Mesothelial cell of epicardium (in vitro differentiated cells): Measurements from ENCODE around the gene KRT8. TPM values are rescaled to one million over a fixed set of nuclear protein-coding genes. Genes with fewer than 3 reads are reported as not detected.

ENCODE experiments used
- DNase-seq, 2 experiments: peaks; one replicate each; pipeline ENCODE4 v3.0.0; 2021; ENCODE audit warnings: low spot score in 2 of 2; ENCODE audit not compliant: unreplicated experiment in 2 of 2
- H3K27ac Mint-ChIP-seq: 2 replicates; pipeline ENCODE4 v1.8.0; 2021; ENCODE audit warnings: mixed read lengths
- H3K27me3 Mint-ChIP-seq: 2 replicates; pipeline ENCODE4 v1.8.0; 2021; ENCODE audit warnings: low read depth, mixed read lengths
- H3K36me3 Mint-ChIP-seq: 2 replicates; pipeline ENCODE4 v1.8.0; 2021; ENCODE audit warnings: mixed read lengths
- H3K4me1 Mint-ChIP-seq: 2 replicates; pipeline ENCODE4 v1.8.0; 2021; ENCODE audit warnings: mixed read lengths
- H3K4me3 Mint-ChIP-seq: 2 replicates; pipeline ENCODE4 v1.8.0; 2021; ENCODE audit warnings: mild to moderate bottlenecking, moderate library complexity, mixed read lengths
- H3K9me3 Mint-ChIP-seq: 2 replicates; pipeline ENCODE4 v1.8.0; 2021; ENCODE audit warnings: mixed read lengths
- total RNA-seq: library from RNA; stranded (reverse); gene quantifications from 3 replicates; pipeline ENCODE4 v1.2.1, GENCODE V29; 2021
- TF ChIP-seq, protein P1 (sequence below): fragments of 200-600 bp; sonication (generic); IDR thresholded peaks from one replicate; pipeline ENCODE4 v1.5.0; 2021; ENCODE audit warnings: antibody characterized with exemption; ENCODE audit not compliant: unreplicated experiment

The KRT8 gene
- total RNA-seq, 1 donor from 2014 or later: 1,131 TPM

DNA sequence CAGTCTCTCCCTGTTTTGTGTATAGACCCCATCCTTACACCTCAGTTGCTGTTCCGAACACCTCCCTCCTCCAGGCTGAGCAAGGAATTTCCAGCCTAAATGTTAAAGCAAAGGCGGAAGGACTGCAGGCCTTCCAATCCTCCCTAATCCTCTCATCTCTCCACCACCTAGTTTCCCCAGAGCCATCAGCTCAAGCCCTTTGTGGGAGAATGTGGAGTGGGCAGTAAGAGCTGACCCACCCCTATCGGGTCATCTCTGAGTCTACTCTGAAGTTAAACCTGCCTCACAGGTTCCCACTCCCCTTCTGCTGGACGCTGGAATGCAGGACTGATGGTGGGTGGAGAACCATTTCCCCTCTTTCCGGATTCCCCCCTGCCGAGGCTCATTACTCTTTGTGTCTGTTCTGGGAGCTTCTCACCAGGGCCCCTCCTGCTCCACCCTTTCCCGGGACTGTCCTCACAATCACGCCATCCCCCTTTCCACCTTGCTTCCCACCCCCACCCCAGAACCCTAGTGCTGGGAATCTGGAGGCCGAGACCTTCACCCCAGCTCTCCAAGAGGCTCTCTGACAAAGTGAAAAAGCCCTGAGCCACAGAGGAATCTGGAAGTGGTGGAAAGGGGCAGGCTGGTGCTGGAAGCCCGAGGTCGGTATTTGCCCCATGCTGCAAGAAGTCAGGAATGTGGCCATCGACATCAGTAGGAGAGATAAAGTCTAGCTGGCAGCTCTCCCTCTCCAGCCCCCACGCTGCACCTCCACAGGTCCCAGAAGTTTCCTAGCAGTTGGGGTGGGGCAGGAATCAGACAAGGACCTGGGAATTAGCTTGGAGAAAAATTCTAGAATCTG lies 40.7 kb upstream of the KRT8 start:
- H3K27me3 Mint-ChIP-seq: no peaks in the 10 kb centered on the region
- DNase-seq: no peak
- peak overlapping the region; percentile 32 for H3K4me3 Mint-ChIP-seq
- H3K27ac Mint-ChIP-seq: peak overlapping the region; percentile 99
- TF ChIP-seq, protein P1, sequence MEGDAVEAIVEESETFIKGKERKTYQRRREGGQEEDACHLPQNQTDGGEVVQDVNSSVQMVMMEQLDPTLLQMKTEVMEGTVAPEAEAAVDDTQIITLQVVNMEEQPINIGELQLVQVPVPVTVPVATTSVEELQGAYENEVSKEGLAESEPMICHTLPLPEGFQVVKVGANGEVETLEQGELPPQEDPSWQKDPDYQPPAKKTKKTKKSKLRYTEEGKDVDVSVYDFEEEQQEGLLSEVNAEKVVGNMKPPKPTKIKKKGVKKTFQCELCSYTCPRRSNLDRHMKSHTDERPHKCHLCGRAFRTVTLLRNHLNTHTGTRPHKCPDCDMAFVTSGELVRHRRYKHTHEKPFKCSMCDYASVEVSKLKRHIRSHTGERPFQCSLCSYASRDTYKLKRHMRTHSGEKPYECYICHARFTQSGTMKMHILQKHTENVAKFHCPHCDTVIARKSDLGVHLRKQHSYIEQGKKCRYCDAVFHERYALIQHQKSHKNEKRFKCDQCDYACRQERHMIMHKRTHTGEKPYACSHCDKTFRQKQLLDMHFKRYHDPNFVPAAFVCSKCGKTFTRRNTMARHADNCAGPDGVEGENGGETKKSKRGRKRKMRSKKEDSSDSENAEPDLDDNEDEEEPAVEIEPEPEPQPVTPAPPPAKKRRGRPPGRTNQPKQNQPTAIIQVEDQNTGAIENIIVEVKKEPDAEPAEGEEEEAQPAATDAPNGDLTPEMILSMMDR: no peak
- peaks cover 75% of the 10 kb centered on the region for H3K4me1 Mint-ChIP-seq
- H3K9me3 Mint-ChIP-seq: no peaks in the 10 kb centered on the region
- peaks cover 5% of the 10 kb centered on the region for H3K36me3 Mint-ChIP-seq

DNA sequence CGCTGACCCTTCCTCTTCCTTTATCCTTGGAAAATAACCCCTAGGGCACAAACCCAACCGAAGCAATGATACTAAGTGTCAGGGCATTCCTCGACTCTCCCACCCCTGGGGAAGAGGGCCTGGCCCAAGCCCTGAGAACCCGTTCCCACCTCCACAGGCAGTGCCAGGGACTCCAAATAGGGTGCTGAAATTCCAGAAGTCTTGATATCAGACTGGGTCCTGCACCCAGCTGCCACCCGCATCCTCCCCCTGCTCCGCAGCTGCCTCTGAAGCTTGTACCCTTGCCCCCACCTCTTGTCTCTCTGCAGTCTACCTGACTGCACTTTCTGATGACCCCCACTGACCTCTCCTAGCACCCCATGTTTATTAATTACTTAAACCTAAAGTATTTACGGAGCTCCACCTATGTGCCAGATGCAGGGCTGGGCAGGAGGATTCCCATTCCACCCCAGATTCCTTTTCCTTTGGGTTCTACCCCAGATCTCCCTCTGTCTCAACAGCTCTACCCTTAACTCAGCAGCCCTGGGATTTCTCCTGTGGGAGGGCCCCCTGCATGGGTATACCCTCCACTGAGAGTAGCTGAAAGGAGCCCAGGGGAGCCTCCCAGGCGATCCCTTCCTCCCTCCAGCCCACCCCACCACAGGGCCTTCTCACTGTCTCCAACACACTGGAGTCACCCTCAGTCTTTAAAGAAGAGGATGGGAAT lies 40.0 kb upstream of the KRT8 start:
- H3K4me1 Mint-ChIP-seq: peaks cover 69% of the 10 kb centered on the region
- H3K27me3 Mint-ChIP-seq: no peaks in the 10 kb centered on the region
- no peak for DNase-seq

DNA sequence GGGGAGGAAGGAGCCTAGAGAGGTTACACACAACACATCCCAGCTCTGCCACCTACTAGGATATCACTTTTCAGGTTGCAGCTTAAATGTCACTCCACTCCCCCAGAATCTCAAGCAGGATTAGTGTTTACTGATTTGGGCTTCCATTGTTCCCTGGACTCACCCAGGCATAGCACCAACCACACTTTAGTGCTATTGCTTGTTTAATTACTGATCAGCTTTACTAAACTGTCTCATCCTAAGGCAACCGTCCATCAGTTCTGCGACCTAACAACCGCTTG lies 38.0 kb upstream of the KRT8 start:
- H3K4me1 Mint-ChIP-seq: peaks cover 58% of the 10 kb centered on the region
- H3K4me3 Mint-ChIP-seq: no peak overlapping the region
- TF ChIP-seq, protein P1: no peak
- H3K9me3 Mint-ChIP-seq: no peaks in the 10 kb centered on the region
- peak overlapping the region; percentile 99 for H3K27ac Mint-ChIP-seq
- peaks cover 1% of the 10 kb centered on the region for H3K36me3 Mint-ChIP-seq
- no peaks in the 10 kb centered on the region for H3K27me3 Mint-ChIP-seq
- no peak for DNase-seq

More for the DNA sequence above, 40.0 kb upstream of the KRT8 start:
- TF ChIP-seq, protein P1: no peak
- Mint-ChIP-seq H3K27ac (peak overlapping the region; percentile 99), H3K9me3 (no peaks in the 10 kb centered on the region), H3K4me3 (peak overlapping the region; percentile 26), H3K36me3 (peaks cover under 1% of the 10 kb centered on the region)

DNA sequence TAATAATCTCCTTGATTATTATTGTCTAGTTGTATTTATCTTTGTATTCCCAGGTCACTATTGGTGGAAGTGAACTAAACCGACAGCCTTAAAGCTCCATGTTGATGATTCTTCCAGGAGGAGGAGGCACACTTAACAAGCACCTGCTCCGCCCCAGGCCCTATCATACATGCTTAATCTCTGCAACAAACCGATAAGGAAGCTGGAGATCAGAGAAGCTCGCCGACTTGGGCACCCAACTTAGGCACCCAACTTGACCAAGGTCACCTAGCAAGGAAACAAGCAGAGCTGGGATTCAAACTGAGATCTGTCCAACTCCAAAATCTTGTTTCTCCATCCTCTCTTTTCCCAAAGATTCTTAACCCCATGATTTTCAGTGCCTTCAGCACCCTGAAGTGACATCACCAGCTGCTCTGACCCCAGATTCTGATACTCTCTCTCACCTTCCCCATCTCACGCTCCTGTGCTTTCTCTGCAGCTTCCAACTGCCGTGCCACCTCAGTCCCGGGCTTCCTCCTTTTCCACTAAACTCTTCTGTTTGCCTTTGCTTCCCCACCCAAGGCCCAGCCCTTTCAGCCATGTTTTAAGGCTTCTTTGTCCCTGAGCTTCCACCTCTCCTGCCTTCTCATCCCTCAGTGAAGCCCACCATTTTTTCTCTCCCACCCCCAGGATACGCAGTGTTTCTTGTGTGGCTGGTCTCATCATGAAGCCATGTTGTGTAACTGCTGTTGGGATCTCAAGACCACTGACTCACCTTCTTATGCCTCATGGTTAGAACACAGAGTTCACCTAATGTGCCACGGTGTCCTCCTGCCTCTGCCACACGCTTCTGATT lies 37.4 kb upstream of the KRT8 start:
- H3K4me1 Mint-ChIP-seq: peaks cover 54% of the 10 kb centered on the region
- no peak for DNase-seq
- no peaks in the 10 kb centered on the region for H3K9me3 Mint-ChIP-seq
- no peak overlapping the region for H3K4me3 Mint-ChIP-seq
- peak overlapping the region; percentile 99 for H3K27ac Mint-ChIP-seq
- H3K36me3 Mint-ChIP-seq: peaks cover 1% of the 10 kb centered on the region
- TF ChIP-seq, protein P1: no peak
- no peaks in the 10 kb centered on the region for H3K27me3 Mint-ChIP-seq

DNA sequence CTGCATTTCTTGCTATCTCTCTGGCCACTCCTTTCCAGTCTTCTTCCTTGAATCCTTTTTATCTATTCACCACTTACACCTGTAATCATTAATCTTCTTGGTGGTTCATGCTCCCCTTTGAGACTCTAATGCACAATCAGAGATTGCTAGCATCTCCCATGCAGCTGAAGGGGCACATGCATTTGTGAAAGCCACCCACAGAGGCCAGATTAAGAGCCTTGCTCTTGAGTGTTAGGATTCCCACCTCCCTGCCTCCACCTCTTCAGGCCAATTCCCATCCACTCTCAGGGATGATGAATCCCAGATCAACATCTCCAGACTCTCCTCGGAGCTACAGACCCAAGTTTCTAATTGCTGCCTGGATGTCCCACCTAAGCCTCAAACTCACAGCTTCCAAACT lies 24.7 kb upstream of the KRT8 start:
- Mint-ChIP-seq H3K9me3 (no peaks in the 10 kb centered on the region), H3K4me3 (no peak overlapping the region), H3K27ac (peak overlapping the region; percentile 74), H3K27me3 (no peaks in the 10 kb centered on the region), H3K4me1 (peaks cover 47% of the 10 kb centered on the region), H3K36me3 (no peaks in the 10 kb centered on the region)
- DNase-seq: no peak
- TF ChIP-seq, protein P1: no peak
